ENCODE results near the gene ALAS1. TPM values are rescaled to one million over a fixed set of nuclear protein-coding genes. Genes with fewer than 3 reads are reported as not detected.

The ALAS1 gene
- polyA plus RNA-seq, 1 donor (not counting 4 experiments of a cell fraction or from before 2014, with no cell fraction given): 74.1 TPM

- peaks cover 38 to 49% of the 10 kb centered on the region in 2 experiments for H3K36me3 ChIP-seq (ENCODE audit: control insufficient read depth in 2 of 2, extremely low read depth in 1 of 2, insufficient read depth in 2 of 2, low read length in 2 of 2)
- no peaks in the 10 kb centered on the region for H3K9me1 ChIP-seq (ENCODE audit: control insufficient read depth, extremely low read depth, insufficient read depth, low read length)
- H3K27me3 ChIP-seq (ENCODE audit: control insufficient read depth, extremely low read depth, insufficient read depth, low read length): no peaks in the 10 kb centered on the region
- no peak overlapping the region for H3K4me2 ChIP-seq (ENCODE audit: control insufficient read depth, extremely low read depth, insufficient read depth, low read depth, low read length)
- no peak for FAIRE-seq
- peaks cover 8% of the 10 kb centered on the region for H4K20me1 ChIP-seq (ENCODE audit: control insufficient read depth, extremely low read depth, insufficient read depth, low read length)
- H3K9me3 ChIP-seq (ENCODE audit: control insufficient read depth, low read depth, low read length): no peaks in the 10 kb centered on the region
- H3K4me1 ChIP-seq (ENCODE audit: control insufficient read depth, extremely low read depth, insufficient read depth, low read length): peaks cover 5% of the 10 kb centered on the region
- dilution Hi-C loops (cut with MboI; ENCODE audit: extremely low pct_ligation_motif_present, low sequenced_read_pairs): no loop called here
- no peak for DNase-seq (ENCODE audit: low read depth, low spot score)
- no peak overlapping the region for H2AFZ ChIP-seq (ENCODE audit: control insufficient read depth, low read length)
- H3K79me2 ChIP-seq (ENCODE audit: control insufficient read depth, insufficient read depth, low read length): peaks cover 47% of the 10 kb centered on the region
- H3K4me3 ChIP-seq (ENCODE audit: control insufficient read depth in 2 of 3, extremely low read depth in 1 of 3, insufficient read depth in 2 of 3, low read depth in 1 of 3, low read length in 3 of 3): no peak overlapping the region
- TF ChIP-seq EZH2 (IDR thresholded peaks at IDR 0.05; ENCODE audit: low read length): no peak
- TF ChIP-seq CTCF (optimal IDR thresholded peaks at IDR 0.05 in 1 of 3, IDR thresholded peaks at IDR 0.05 in 1 of 3, conservative IDR thresholded peaks at IDR 0.05 in 1 of 3; ENCODE audit: extremely low read depth in 1 of 3, insufficient read depth in 2 of 3, low read length in 3 of 3): no peak
- no peak overlapping the region for H3K27ac ChIP-seq (ENCODE audit: control insufficient read depth, insufficient read depth, low read length)
- no peak overlapping the region for H3K9ac ChIP-seq (ENCODE audit: control insufficient read depth, extremely low read depth, insufficient read depth, low read length)
Measured at GRCh38 chr3:52232279-52233107, 34.5 kb downstream of the ALAS1 start.

- Histone ChIP-seq H4K20me1 (ENCODE audit: control insufficient read depth, extremely low read depth, insufficient read depth, low read length) (peaks cover 8% of the 10 kb centered on the region), H3K4me3 (ENCODE audit: control insufficient read depth in 2 of 3, extremely low read depth in 1 of 3, insufficient read depth in 2 of 3, low read depth in 1 of 3, low read length in 3 of 3) (no peak overlapping the region), H3K27me3 (ENCODE audit: control insufficient read depth, extremely low read depth, insufficient read depth, low read length) (no peaks in the 10 kb centered on the region), H3K27ac (ENCODE audit: control insufficient read depth, insufficient read depth, low read length) (no peak overlapping the region), H3K36me3 (ENCODE audit: control insufficient read depth in 2 of 2, extremely low read depth in 1 of 2, insufficient read depth in 2 of 2, low read length in 2 of 2) (peaks cover 37 to 45% of the 10 kb centered on the region in 2 experiments), H2AFZ (ENCODE audit: control insufficient read depth, low read length) (no peak overlapping the region), H3K4me2 (ENCODE audit: control insufficient read depth, extremely low read depth, insufficient read depth, low read depth, low read length) (no peak overlapping the region), H3K79me2 (ENCODE audit: control insufficient read depth, insufficient read depth, low read length) (peaks cover 53% of the 10 kb centered on the region), H3K9me1 (ENCODE audit: control insufficient read depth, extremely low read depth, insufficient read depth, low read length) (no peaks in the 10 kb centered on the region), H3K9ac (ENCODE audit: control insufficient read depth, extremely low read depth, insufficient read depth, low read length) (no peak overlapping the region), H3K9me3 (ENCODE audit: control insufficient read depth, low read depth, low read length) (no peaks in the 10 kb centered on the region), H3K4me1 (ENCODE audit: control insufficient read depth, extremely low read depth, insufficient read depth, low read length) (peaks cover 12% of the 10 kb centered on the region)
- dilution Hi-C loops (cut with MboI; ENCODE audit: extremely low pct_ligation_motif_present, low sequenced_read_pairs): no loop called here
- TF ChIP-seq CTCF (optimal IDR thresholded peaks at IDR 0.05 in 1 of 3, IDR thresholded peaks at IDR 0.05 in 1 of 3, conservative IDR thresholded peaks at IDR 0.05 in 1 of 3; ENCODE audit: extremely low read depth in 1 of 3, insufficient read depth in 2 of 3, low read length in 3 of 3): no peak
- no peak for TF ChIP-seq EZH2 (IDR thresholded peaks at IDR 0.05; ENCODE audit: low read length)
- no peak for DNase-seq (ENCODE audit: low read depth, low spot score)
- no peak for FAIRE-seq
Measured at GRCh38 chr3:52233108-52233591, 35.2 kb downstream of the ALAS1 start.
